ENCODE data around the gene RIMBP2. TPM values are rescaled to one million over a fixed set of nuclear protein-coding genes. Genes with fewer than 3 reads are reported as not detected.

The RIMBP2 gene
- total and polyA plus RNA-seq, 8 donors, result 0.42 to 19.0 (median 16.1) TPM

DNA sequence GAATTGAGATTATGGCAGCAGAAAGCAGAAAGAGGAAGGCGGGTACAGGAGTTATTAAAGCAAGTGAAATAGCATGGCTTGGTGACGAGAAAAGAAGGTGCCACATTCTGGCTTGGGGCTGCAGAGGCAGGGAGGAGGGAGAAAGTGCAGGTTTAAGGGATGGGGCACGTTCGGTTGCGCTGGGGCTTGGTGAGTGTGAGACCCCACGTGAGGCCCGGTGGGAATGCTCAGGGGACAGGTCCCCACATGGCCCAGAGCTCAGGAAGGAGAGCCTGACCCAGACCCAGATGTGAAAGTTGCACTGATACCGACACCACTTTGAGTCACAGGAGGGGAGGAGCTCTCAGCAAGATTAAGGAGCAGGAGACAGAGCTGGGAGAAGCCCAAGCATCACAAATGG lies 191.3 kb downstream of the RIMBP2 start:
- ATAC-seq (no peak), DNase-seq (no peak)
- no peak overlapping the region for H3K27ac ChIP-seq
- H3K27me3 ChIP-seq, result no peaks in the 10 kb centered on the region
- TF ChIP-seq, protein P1, sequence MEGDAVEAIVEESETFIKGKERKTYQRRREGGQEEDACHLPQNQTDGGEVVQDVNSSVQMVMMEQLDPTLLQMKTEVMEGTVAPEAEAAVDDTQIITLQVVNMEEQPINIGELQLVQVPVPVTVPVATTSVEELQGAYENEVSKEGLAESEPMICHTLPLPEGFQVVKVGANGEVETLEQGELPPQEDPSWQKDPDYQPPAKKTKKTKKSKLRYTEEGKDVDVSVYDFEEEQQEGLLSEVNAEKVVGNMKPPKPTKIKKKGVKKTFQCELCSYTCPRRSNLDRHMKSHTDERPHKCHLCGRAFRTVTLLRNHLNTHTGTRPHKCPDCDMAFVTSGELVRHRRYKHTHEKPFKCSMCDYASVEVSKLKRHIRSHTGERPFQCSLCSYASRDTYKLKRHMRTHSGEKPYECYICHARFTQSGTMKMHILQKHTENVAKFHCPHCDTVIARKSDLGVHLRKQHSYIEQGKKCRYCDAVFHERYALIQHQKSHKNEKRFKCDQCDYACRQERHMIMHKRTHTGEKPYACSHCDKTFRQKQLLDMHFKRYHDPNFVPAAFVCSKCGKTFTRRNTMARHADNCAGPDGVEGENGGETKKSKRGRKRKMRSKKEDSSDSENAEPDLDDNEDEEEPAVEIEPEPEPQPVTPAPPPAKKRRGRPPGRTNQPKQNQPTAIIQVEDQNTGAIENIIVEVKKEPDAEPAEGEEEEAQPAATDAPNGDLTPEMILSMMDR (IDR thresholded peaks at IDR 0.05), result no peak
- H3K9me3 ChIP-seq, result no peaks in the 10 kb centered on the region
- no peak overlapping the region for H3K4me3 ChIP-seq
- no peaks in the 10 kb centered on the region for H3K36me3 ChIP-seq
- no peaks in the 10 kb centered on the region for H3K4me1 ChIP-seq
- intact Hi-C loops (cut with DNase I), result no loop called here

DNA sequence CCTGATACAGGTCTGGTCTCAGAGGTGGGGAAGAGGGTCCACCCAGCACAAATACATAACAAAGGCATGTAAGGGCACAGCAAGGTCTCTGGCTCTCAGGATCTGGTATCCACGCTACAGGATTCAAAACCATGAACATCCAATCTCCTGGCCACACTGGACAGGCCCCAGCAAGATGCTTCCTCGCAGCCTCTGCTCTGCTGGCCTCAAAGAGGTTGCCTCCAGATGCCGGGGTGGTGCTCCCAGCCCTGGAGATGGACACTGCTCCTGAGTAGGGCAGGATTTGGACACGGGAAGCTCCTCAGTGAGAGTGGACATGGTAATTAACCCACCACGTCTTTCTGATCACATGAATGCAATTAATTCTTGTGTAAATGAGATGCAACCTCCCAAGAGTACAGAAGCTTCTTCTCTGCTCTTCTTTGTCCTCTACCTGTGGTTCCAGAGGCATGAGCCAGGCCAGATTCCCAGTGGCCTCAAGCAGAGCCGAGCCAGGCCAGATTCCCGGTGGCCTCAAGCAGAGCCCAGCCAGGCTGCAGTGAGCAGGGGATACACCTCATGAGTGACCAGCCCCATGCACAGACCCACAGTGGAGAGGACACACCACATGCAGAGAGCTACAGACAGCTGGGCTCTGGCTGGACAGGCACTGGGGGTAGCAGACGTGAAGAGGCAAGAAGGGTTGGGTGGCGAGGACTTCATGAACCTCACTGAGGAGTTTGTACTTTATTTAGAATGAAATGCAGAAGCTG lies 192.1 kb downstream of the RIMBP2 start:
- H3K27ac ChIP-seq, result no peak overlapping the region
- TF ChIP-seq, protein P1 (IDR thresholded peaks at IDR 0.05), result no peak
- no peak overlapping the region for H3K4me3 ChIP-seq
- H3K4me1 ChIP-seq, result no peaks in the 10 kb centered on the region
- no peaks in the 10 kb centered on the region for H3K9me3 ChIP-seq
- DNase-seq (no peak), ATAC-seq (no peak)
- H3K36me3 ChIP-seq, result no peaks in the 10 kb centered on the region
- intact Hi-C loops (cut with DNase I), result no loop called here
- no peaks in the 10 kb centered on the region for H3K27me3 ChIP-seq

DNA sequence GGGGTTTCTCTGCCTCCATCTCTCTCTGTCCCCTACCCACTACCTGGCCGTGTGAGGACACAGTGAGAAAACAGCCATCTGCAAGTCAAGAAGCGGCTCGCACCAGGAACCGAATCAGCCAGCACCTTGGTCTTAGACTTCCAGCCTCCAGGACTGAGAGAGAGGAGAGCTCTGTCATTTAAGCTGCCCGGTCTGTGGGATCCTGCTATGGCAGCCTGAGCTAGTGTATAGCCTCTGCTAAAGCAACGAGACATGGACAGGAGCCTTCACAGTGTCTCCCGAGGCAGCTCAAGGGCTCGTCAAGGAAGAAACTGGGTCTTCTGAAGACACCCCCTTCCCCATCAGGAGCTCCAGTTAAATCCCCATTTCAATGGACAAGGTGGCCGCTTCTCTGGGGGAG lies 192.9 kb downstream of the RIMBP2 start:
- Histone ChIP-seq H3K36me3 (no peaks in the 10 kb centered on the region), H3K27me3 (no peaks in the 10 kb centered on the region), H3K9me3 (peaks cover 0 to 5% of the 10 kb centered on the region in 2 donors), H3K4me3 (no peak overlapping the region), H3K27ac (no peak overlapping the region), H3K4me1 (no peaks in the 10 kb centered on the region)
- TF ChIP-seq, protein P1 (IDR thresholded peaks at IDR 0.05), result no peak
- DNase-seq (no peak), ATAC-seq (no peak)
- intact Hi-C loops (cut with DNase I), result no loop called here

DNA sequence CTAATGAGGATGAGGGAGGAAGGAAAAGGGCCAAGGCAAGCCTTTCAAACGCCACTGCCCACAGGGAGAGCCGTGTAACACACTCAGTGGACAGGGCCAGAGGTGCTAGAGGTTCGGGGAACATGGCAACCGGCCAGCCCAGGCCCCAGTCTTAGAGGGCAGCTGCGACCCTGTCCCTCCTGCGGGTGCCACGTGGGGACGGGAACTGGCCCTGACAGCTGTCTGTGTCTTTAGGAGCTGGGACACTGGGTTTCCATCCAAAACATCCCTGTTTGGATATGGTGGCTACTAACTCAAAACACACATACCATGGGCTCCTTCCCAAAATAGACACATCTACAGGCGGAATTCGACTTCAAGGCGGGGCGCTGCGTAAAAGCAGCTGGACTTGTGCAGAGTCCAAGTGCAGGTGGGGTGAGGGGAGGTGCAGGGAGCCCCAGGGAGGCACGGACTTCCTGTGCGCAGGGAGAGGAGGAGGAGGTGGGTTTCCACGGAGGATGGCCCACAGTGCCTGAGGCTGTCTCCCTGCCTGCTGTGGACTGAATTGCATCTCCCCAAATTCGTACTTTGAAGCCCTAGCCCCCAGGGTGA lies 193.8 kb downstream of the RIMBP2 start:
- no peaks in the 10 kb centered on the region for H3K36me3 ChIP-seq
- H3K4me1 ChIP-seq, result no peaks in the 10 kb centered on the region
- no peaks in the 10 kb centered on the region for H3K27me3 ChIP-seq
- DNase-seq (no peak), ATAC-seq (no peak)
- intact Hi-C loops (cut with DNase I), result no loop called here
- TF ChIP-seq, protein P1 (IDR thresholded peaks at IDR 0.05), result no peak
- H3K9me3 ChIP-seq, result peaks cover 0 to 11% of the 10 kb centered on the region in 2 donors
- no peak overlapping the region for H3K27ac ChIP-seq
- H3K4me3 ChIP-seq, result no peak overlapping the region

DNA sequence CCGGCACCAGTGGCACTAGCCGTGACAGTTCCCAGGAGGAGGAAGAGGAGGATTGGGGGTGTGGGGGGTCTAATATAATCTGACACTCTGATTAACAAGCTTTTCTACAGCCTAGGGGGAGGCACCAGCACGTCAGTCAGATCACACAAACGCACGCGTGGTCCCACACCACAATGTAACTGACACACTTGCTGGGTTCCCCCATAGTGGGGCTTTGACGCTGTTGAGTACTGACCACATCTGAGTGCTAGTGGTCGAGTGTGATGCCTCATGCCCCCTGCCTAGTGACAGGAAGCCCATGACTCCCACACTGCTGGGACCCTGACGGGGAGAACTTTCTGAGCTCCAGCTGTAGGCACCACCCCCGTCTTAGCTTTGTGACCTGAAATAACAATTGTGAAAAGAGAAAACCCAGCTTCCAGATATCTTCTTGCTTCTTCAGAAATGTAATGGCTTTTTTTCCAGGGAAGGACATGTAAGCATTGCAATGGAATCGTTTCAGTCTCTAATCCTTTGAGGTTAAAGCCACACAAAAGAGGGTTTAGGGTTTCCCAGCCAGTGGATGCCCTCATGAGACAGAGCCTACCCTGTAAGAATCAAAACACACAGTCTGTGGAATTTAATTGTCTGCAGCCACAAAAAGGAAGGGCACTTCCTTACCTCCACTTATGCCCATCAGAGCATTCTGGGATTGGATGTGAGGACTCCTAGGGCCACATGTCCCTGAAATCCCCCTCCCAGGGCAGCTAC lies 194.5 kb downstream of the RIMBP2 start:
- peaks cover 0 to 13% of the 10 kb centered on the region in 2 donors for H3K9me3 ChIP-seq
- no peaks in the 10 kb centered on the region for H3K36me3 ChIP-seq
- H3K27ac ChIP-seq, result no peak overlapping the region
- TF ChIP-seq, protein P1 (IDR thresholded peaks at IDR 0.05), result no peak
- no peak overlapping the region for H3K4me3 ChIP-seq
- no peaks in the 10 kb centered on the region for H3K27me3 ChIP-seq
- DNase-seq, result no peak
- ATAC-seq, result no peak
- intact Hi-C loops (cut with DNase I), result no loop called here
- H3K4me1 ChIP-seq, result no peaks in the 10 kb centered on the region
